Measurements from ENCODE around the gene SEMA3A.

Gene SEMA3A

DNA sequence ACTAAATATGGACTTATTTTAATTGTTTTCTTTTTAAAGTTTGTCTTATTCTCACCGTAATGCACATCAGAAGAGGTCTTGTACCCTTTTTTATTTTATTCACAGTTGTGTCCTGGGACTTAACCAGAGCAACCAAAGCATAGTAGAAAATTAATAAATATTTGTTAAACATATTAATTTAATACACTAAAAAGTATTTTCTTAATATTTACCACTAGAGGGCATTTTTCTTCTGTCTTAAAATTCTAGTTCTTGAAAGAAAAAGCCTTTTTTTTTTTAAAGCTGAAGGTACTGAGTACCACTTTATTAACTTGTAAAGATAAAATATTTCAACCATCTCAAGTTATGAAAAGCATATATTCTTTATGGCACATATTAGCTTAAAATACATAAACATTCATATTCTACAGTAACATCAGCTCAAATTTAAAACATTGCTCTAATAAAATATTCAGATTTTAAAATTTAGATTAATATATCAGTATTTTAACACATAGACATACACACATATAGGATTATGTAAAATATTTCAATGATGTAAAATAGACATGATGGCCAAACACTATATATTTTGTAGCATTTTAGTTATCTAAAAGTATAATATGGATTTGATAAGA, 260.4 kb downstream of the SEMA3A start:
- DNase-seq (ENCODE audit: low read depth, low spot score): no peak

- DNase-seq (ENCODE audit: low read depth, low spot score): no peak
Observed at GRCh38 chr7:83931968-83932367, 262.6 kb downstream of the SEMA3A start.

DNA sequence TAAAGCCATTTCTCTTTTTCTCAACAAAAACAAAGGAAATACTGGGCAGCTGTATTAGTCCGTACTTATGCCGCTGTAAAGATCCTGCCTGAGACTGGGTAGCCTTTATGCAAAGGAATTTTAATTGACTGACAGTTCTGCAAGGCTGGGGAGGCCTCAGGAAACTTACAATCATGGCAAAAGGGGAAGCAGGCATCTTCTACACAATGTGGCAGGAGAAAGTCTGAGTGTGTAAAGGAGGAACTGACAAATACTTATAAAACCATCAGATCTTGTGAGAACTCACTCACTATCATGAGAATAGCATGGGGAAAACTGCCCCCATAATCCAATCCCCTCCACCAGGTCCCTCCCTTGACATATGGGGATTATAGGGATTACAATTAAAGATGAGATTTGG, 264.3 kb downstream of the SEMA3A start:
- no peak for DNase-seq (ENCODE audit: low read depth, low spot score)

DNA sequence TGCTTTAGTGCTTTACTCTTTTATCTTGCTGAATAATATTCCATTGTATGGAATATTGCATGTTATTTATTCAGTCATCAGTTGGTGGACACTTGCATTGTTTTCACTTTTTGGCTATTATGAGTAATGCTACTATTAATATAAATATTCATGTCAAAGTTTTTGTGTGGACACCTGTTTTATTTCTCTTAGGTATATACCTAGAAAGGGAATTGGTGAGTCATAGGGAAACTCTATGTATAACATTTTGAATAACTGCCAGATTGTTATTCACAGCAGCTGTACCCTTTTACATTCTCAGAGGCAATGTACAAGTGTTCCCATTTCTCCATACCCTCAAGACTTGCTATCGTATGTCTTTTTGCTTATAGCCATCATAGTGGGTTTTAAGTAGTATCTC, 268.7 kb downstream of the SEMA3A start:
- DNase-seq (ENCODE audit: low read depth, low spot score): no peak

DNA sequence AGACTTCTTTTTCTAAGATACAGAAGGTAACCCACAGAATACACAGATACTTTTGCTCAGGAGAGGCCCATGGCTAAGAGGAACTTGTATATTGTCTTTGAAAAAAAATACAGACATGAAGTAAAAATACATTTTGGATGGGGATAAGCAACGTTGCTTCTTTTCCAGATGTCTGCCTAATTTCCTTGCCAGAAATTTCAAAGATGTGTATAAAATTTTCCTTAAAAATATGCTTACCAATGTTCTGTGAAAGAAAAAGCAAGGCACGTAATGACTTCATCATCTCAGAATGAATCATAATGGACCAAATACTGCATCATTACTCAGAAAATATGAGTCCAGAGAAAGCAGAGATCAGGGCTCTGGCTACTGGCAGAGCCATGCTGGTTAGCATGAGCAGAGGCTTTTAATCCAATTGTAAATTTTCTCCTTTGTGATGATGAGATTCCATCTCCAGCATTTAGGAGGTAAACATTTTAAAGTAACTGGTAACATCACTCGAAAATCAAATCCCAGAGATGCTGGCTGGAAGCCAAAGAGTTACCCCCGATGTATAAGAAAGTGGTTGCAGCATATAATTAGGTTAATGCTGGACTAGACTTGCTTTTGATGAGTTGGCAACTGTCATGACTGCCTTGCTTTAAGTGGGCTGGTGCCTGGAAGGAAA, 272.5 kb downstream of the SEMA3A start:
- DNase-seq (ENCODE audit: low read depth, low spot score): no peak

DNA sequence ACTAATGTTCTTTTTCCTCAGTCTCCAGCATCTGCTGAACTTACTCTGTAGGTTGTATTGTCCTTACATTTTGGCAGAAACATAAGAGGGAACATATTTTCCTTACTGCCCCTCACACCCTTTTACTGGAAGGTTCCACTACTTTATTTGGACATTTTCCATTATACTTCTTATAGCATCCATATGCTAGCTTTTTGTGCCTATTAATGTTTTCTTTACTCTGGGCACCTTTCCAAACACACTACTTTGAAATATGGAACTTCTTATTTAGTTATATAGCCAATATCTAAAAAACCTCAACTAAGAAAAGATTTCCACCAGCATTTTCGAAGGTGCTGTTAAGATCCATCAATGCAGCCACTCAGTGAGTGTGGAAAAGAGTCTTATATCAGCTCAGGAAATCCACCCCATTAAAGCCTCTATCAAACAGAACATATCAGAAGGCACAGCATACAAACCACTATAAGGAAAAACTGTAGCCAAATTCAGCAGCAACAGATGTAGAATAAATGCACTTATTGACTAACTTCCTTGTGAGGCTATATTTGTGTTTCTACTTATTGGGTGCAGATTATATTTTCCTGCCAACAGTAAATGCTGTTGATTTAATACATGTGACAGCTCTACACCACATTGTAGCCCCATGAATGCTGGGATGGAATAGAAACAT, 273.2 kb downstream of the SEMA3A start:
- DNase-seq (ENCODE audit: low read depth, low spot score): no peak

DNA sequence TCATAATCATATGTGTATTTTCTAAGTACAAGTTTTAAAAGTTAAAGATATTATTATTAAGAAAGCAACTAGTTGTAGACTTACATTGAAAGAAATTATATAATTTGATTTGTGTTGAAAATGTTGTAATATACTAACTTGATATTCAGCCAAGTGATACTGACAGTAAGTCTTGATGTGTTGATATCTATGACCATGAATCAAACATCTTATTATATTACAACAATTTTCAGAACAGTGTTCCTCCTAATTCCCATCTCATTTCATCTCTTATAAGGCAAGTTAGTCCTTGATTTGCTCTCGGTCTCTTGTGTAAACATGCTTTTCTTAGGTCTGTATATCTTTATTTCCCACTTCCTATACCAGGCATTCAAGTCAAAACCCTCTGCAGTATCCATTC, 276.4 kb downstream of the SEMA3A start:
- no peak for DNase-seq (ENCODE audit: low read depth, low spot score)

GRCh38 chr7:83913174-83913573, 281.4 kb downstream of the SEMA3A start:
- no peak for DNase-seq (ENCODE audit: low read depth, low spot score)

DNA sequence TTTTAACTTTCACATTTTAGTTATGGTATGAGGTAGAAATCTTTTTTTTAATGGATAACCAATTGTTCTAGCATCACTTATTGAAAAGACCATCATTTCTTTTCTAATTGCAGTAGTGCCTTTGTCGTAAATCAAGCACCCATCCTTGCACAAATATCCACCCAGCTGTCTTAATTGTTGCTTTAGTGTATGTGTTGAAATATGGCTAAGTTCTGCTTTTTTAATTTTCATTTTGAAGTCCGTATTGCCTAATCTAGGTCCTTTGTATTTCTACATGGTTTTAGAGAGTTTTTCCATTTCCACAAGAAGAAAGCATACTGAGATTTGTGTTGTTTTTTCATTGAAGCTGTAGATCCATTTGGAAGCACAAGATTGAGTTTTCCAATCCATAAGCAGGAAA, 286.1 kb downstream of the SEMA3A start:
- no peak for DNase-seq (ENCODE audit: low read depth, low spot score)
